Amniotic stem cell (primary cell): ENCODE results near the gene PLA2G4D.

ENCODE experiments used
- DNase-seq: peaks from one replicate; lab custom pipeline; 2025; lab: John Stamatoyannopoulos, UW

Gene PLA2G4D

GRCh38 chr15:42090370-42090769 is 4.0 kb downstream of the PLA2G4D start:
- no peak for DNase-seq

GRCh38 chr15:42089942-42090341 is 4.4 kb downstream of the PLA2G4D start:
- no peak for DNase-seq

GRCh38 chr15:42088801-42089640 is 5.3 kb downstream of the PLA2G4D start:
- no peak for DNase-seq

GRCh38 chr15:42087926-42088800 is 6.2 kb downstream of the PLA2G4D start:
- no peak for DNase-seq

GRCh38 chr15:42087460-42087859 is 6.9 kb downstream of the PLA2G4D start:
- DNase-seq = no peak

GRCh38 chr15:42085721-42086120 is 8.6 kb downstream of the PLA2G4D start:
- DNase-seq = no peak

- DNase-seq = no peak
These were observed 9.1 kb downstream of the PLA2G4D start for GRCh38 chr15:42085236-42085605.

- peak; percentile 29 for DNase-seq
These were observed 9.7 kb downstream of the PLA2G4D start for GRCh38 chr15:42084465-42085235.

GRCh38 chr15:42083916-42084315 is 10.4 kb downstream of the PLA2G4D start:
- no peak for DNase-seq

- DNase-seq = no peak
These were observed 10.8 kb downstream of the PLA2G4D start for GRCh38 chr15:42083605-42083908.

- no peak for DNase-seq
These were observed 11.3 kb downstream of the PLA2G4D start for GRCh38 chr15:42082823-42083604.

GRCh38 chr15:42082141-42082540 is 12.2 kb downstream of the PLA2G4D start:
- no peak for DNase-seq

GRCh38 chr15:42080919-42081830 is 13.2 kb downstream of the PLA2G4D start:
- DNase-seq = no peak

GRCh38 chr15:42080186-42080918 is 14.0 kb downstream of the PLA2G4D start:
- no peak for DNase-seq

GRCh38 chr15:42079401-42079908 is 14.9 kb downstream of the PLA2G4D start:
- DNase-seq = no peak

GRCh38 chr15:42078903-42079302 is 15.5 kb downstream of the PLA2G4D start:
- DNase-seq = no peak

GRCh38 chr15:42077689-42078088 is 16.7 kb downstream of the PLA2G4D start:
- no peak for DNase-seq

- no peak for DNase-seq
These were observed 20.9 kb downstream of the PLA2G4D start for GRCh38 chr15:42073418-42073817.

GRCh38 chr15:42072141-42072685 is 22.1 kb downstream of the PLA2G4D start:
- no peak for DNase-seq
